Measurements from ENCODE around the gene CROCC.

GRCh38 chr1:16975838-16976237, 54.1 kb downstream of the CROCC start:
- TF ChIP-seq, protein P1, sequence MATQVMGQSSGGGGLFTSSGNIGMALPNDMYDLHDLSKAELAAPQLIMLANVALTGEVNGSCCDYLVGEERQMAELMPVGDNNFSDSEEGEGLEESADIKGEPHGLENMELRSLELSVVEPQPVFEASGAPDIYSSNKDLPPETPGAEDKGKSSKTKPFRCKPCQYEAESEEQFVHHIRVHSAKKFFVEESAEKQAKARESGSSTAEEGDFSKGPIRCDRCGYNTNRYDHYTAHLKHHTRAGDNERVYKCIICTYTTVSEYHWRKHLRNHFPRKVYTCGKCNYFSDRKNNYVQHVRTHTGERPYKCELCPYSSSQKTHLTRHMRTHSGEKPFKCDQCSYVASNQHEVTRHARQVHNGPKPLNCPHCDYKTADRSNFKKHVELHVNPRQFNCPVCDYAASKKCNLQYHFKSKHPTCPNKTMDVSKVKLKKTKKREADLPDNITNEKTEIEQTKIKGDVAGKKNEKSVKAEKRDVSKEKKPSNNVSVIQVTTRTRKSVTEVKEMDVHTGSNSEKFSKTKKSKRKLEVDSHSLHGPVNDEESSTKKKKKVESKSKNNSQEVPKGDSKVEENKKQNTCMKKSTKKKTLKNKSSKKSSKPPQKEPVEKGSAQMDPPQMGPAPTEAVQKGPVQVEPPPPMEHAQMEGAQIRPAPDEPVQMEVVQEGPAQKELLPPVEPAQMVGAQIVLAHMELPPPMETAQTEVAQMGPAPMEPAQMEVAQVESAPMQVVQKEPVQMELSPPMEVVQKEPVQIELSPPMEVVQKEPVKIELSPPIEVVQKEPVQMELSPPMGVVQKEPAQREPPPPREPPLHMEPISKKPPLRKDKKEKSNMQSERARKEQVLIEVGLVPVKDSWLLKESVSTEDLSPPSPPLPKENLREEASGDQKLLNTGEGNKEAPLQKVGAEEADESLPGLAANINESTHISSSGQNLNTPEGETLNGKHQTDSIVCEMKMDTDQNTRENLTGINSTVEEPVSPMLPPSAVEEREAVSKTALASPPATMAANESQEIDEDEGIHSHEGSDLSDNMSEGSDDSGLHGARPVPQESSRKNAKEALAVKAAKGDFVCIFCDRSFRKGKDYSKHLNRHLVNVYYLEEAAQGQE (IDR thresholded peaks at IDR 0.05): no peak
- TF ChIP-seq FOXA1 (IDR thresholded peaks at IDR 0.05) (no peak), SP1 (IDR thresholded peaks at IDR 0.05) (no peak), CTCF (IDR thresholded peaks at IDR 0.05; ENCODE audit: low read depth, low read length, missing input control) (no peak), MAX (IDR thresholded peaks at IDR 0.05) (no peak), YY1 (IDR thresholded peaks at IDR 0.05) (no peak), ATF3 (IDR thresholded peaks at IDR 0.05) (no peak)
